GM18511 (cell line): ENCODE data around the gene DAZAP1.
"Not testable (repeated sequence)": the region's sequence is repeated elsewhere in the genome, so short reads cannot be mapped to it uniquely, and the experiment has no call there.

ENCODE experiments used
- ATAC-seq: cut with Tn5 transposase; IDR thresholded peaks from one replicate; pipeline ENCODE4 v1.9.1; 2021; ENCODE audit warnings: mild to moderate bottlenecking, moderate library complexity; ENCODE audit not compliant: unreplicated experiment

DAZAP1 gene

GRCh38 chr19:1410136-1410786 is 2.9 kb downstream of the DAZAP1 start:
- no peak for ATAC-seq

- no peak for ATAC-seq
Measured at GRCh38 chr19:1410789-1411188, 3.4 kb downstream of the DAZAP1 start.

- ATAC-seq: no peak
Measured at GRCh38 chr19:1411255-1412191, 4.1 kb downstream of the DAZAP1 start.

- no peak for ATAC-seq
Measured at GRCh38 chr19:1412323-1412923, 5.0 kb downstream of the DAZAP1 start.

GRCh38 chr19:1412995-1413800 is 5.8 kb downstream of the DAZAP1 start:
- no peak for ATAC-seq

- ATAC-seq: no peak
Measured at GRCh38 chr19:1416014-1416841, 8.8 kb downstream of the DAZAP1 start.

DNA sequence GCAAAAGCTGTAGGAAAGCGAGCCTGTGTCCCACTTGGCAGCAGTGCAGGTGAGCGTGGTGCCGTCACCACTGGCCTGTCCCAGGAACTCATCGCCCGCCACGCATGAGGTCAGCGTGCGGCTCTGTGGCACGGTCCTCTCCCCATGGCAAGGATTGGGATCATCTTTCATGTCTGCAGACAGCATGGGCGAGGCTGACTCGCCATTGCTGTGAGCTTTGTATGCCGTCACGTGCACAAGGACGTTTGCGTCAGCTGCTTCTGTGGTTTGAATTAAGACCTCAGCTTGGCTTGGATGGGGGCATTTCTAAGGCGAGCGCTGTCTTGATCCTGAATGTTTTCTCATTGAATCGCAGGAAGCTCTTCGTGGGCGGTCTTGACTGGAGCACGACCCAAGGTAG is 9.8 kb downstream of the DAZAP1 start:
- no peak for ATAC-seq

- no peak for ATAC-seq
Measured at GRCh38 chr19:1417681-1418495, 10.5 kb downstream of the DAZAP1 start.

DNA sequence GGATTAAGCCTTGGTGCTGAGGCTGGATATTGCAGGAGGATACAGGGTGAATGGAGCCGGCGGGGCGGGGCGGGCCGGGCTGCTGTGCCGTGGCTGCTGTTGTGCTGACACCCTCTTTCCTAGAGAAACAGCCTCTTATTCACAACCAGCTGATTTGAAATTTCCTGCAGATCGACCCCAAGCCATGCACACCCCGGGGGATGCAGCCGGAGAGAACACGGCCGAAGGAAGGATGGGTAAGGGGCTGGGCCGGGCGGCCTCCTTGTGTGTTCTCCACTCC is 11.1 kb downstream of the DAZAP1 start:
- ATAC-seq: no peak

- ATAC-seq: no peak
Measured at GRCh38 chr19:1418951-1419738, 11.8 kb downstream of the DAZAP1 start.

DNA sequence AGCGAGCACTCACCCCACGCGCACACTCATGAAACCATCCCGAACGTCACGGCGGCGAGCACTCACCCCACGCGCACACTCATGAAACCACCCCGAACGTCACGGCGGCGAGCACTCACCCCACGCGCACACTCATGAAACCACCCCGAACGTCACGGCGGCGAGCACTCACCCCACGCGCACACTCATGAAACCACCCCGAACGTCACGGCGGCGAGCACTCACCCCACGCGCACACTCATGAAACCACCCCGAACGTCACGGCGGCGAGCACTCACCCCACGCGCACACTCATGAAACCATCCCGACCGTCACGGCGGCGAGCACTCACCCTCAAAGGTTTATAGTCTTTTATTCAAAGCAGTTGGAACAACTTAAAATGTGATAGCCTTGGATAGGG is 12.7 kb downstream of the DAZAP1 start:
- ATAC-seq: not testable (repeated sequence)

- ATAC-seq: no peak
Measured at GRCh38 chr19:1420590-1420989, 13.2 kb downstream of the DAZAP1 start.

- ATAC-seq: no peak
Measured at GRCh38 chr19:1421218-1421957, 14.0 kb downstream of the DAZAP1 start.

GRCh38 chr19:1421958-1422305 is 14.5 kb downstream of the DAZAP1 start:
- ATAC-seq: no peak

GRCh38 chr19:1422360-1422759 is 15.0 kb downstream of the DAZAP1 start:
- ATAC-seq: no peak

DNA sequence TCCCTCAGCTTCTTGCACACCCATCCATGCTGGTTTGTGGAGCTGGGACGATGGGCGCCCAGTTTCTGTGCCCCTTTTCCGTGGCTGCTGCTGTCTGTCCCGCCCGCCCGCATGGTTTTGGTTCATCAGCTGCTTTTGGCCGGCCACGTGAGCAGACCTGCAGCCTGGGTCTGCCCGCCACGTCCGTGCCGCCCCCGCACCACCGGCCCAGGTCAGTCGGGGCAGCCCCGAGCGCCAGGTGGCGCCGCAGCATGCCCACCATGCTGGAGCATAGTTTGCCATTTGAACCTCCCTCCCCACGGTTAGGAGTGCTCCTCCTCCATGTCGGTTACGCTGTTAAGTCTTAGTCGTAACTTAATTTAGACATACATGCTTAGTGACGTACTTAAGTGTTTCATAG is 15.6 kb downstream of the DAZAP1 start:
- no peak for ATAC-seq

DNA sequence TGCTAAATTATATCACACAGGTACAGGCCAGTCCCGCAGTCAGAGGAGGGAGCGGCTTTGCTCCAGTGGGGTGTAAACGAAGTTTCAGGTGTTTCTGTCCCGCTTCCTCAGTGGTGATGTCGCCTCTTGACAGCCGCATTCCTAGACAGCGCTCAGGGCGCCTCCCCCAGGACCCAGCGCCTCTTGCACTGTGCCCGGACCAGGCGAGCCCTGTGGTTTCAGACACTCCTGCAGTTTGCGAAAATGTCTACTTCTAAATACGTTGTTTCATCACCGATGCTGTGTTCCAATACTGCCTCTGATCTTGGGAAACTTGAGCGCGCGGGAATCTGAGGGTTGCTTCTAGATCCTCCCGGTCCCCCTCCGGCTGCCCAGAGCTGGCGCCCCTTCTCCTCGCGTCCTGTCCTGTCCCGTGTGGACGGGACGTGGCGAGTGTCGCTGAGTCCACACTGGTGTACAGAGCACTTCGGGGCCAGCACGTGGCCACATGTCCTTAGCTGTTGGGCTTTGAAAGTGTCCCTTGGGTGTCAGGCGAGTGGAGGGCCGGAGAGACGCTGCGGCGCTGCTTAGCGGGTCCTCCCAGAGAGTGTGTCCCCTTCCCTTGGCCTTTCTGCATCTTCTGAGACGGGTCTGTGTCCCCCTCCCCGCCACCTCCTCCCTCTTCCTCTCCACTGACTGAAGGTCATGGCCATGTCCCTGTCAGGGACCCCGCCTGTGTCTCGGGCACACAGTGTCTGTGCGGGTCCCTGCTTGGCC is 16.2 kb downstream of the DAZAP1 start:
- no peak for ATAC-seq
